ENCODE results near the gene GCLC. TPM values are rescaled to one million over a fixed set of nuclear protein-coding genes. Genes with fewer than 3 reads are reported as not detected.

GCLC gene
- total and polyA plus RNA-seq, 4 donors, result 13.2 to 40.0 (median 22.9) TPM

GRCh38 chr6:53476964-53477363, 67.9 kb downstream of the GCLC start:
- ATAC-seq (ENCODE audit: insufficient read depth, low FRiP score) (no peak), DNase-seq (no peak)
- H3K27ac ChIP-seq (ENCODE audit: low read depth in 1 of 2, low read length in 1 of 2), result no peak overlapping the region
- no peak overlapping the region for H3K9ac ChIP-seq (ENCODE audit: insufficient read depth in 1 of 2, low read length in 2 of 2)
- H3K4me1 ChIP-seq (ENCODE audit: control insufficient read depth in 5 of 5, insufficient read depth in 5 of 5, low read length in 5 of 5), result peaks cover 0 to under 1% (median 0%) of the 10 kb centered on the region in 5 donors
- H3K9me3 ChIP-seq (ENCODE audit: control insufficient read depth in 4 of 4, insufficient read depth in 3 of 4, low read length in 3 of 4), result no peaks in the 10 kb centered on the region
- H3K4me3 ChIP-seq, result no peak overlapping the region
- no peaks in the 10 kb centered on the region for H3K36me3 ChIP-seq (ENCODE audit: control insufficient read depth in 4 of 4, insufficient read depth in 4 of 4, low read length in 4 of 4)
- TF ChIP-seq CTCF (IDR thresholded peaks at IDR 0.05; ENCODE audit: control extremely low read depth, extremely low read depth), result no peak
- WGBS, 2 donors, result 97 to 100% methylated on average over 1 of the region's 1 CpG
- no peaks in the 10 kb centered on the region for H3K27me3 ChIP-seq (ENCODE audit: control insufficient read depth in 3 of 3, insufficient read depth in 3 of 3, low read length in 2 of 3)

GRCh38 chr6:53474010-53474409, 70.9 kb downstream of the GCLC start:
- no peak overlapping the region for H3K27ac ChIP-seq (ENCODE audit: low read depth in 1 of 2, low read length in 1 of 2)

GRCh38 chr6:53469163-53469562, 75.7 kb downstream of the GCLC start:
- H3K9ac ChIP-seq (ENCODE audit: insufficient read depth in 1 of 2, low read length in 2 of 2), result no peak overlapping the region
- DNase-seq (no peak), ATAC-seq (ENCODE audit: insufficient read depth, low FRiP score) (no peak)
- no peak overlapping the region for H3K27ac ChIP-seq (ENCODE audit: low read depth in 1 of 2, low read length in 1 of 2)
- H3K4me1 ChIP-seq (ENCODE audit: control insufficient read depth in 5 of 5, insufficient read depth in 5 of 5, low read length in 5 of 5), result peaks cover 0 to 11% (median 0%) of the 10 kb centered on the region in 5 donors
- no peaks in the 10 kb centered on the region for H3K27me3 ChIP-seq (ENCODE audit: control insufficient read depth in 3 of 3, insufficient read depth in 3 of 3, low read length in 2 of 3)
- no peak overlapping the region for H3K4me3 ChIP-seq
- no peak for TF ChIP-seq CTCF (IDR thresholded peaks at IDR 0.05; ENCODE audit: control extremely low read depth, extremely low read depth)
- WGBS, 2 donors, result 59 to 68% methylated on average over 1 of the region's 1 CpG
- no peaks in the 10 kb centered on the region for H3K9me3 ChIP-seq (ENCODE audit: control insufficient read depth in 4 of 4, insufficient read depth in 3 of 4, low read length in 3 of 4)
- H3K36me3 ChIP-seq (ENCODE audit: control insufficient read depth in 4 of 4, insufficient read depth in 4 of 4, low read length in 4 of 4), result no peaks in the 10 kb centered on the region

More at GRCh38 chr6:53474010-53474409, 70.9 kb downstream of the GCLC start:
- DNase-seq (no peak), ATAC-seq (ENCODE audit: insufficient read depth, low FRiP score) (no peak)
- Histone ChIP-seq H3K27me3 (ENCODE audit: control insufficient read depth in 3 of 3, insufficient read depth in 3 of 3, low read length in 2 of 3) (no peaks in the 10 kb centered on the region), H3K4me1 (ENCODE audit: control insufficient read depth in 5 of 5, insufficient read depth in 5 of 5, low read length in 5 of 5) (no peaks in the 10 kb centered on the region), H3K36me3 (ENCODE audit: control insufficient read depth in 4 of 4, insufficient read depth in 4 of 4, low read length in 4 of 4) (no peaks in the 10 kb centered on the region), H3K9me3 (ENCODE audit: control insufficient read depth in 4 of 4, insufficient read depth in 3 of 4, low read length in 3 of 4) (no peaks in the 10 kb centered on the region), H3K9ac (ENCODE audit: insufficient read depth in 1 of 2, low read length in 2 of 2) (no peak overlapping the region), H3K4me3 (no peak overlapping the region)
- 92 to 100% methylated on average over 2 of the region's 2 CpGs for WGBS, 2 donors
- no peak for TF ChIP-seq CTCF (IDR thresholded peaks at IDR 0.05; ENCODE audit: control extremely low read depth, extremely low read depth)

- H3K9ac ChIP-seq (ENCODE audit: insufficient read depth in 1 of 2, low read length in 2 of 2), result no peak overlapping the region
Observed at GRCh38 chr6:53466257-53466656, 78.6 kb downstream of the GCLC start.

More at GRCh38 chr6:53466257-53466656, 78.6 kb downstream of the GCLC start:
- ATAC-seq (ENCODE audit: insufficient read depth, low FRiP score) (no peak), DNase-seq (no peak)
- Histone ChIP-seq H3K4me3 (no peak overlapping the region), H3K27me3 (ENCODE audit: control insufficient read depth in 3 of 3, insufficient read depth in 3 of 3, low read length in 2 of 3) (no peaks in the 10 kb centered on the region), H3K36me3 (ENCODE audit: control insufficient read depth in 4 of 4, insufficient read depth in 4 of 4, low read length in 4 of 4) (no peaks in the 10 kb centered on the region), H3K4me1 (ENCODE audit: control insufficient read depth in 5 of 5, insufficient read depth in 5 of 5, low read length in 5 of 5) (peaks cover 0 to 11% (median 0%) of the 10 kb centered on the region in 5 donors), H3K27ac (ENCODE audit: low read depth in 1 of 2, low read length in 1 of 2) (peak overlapping the region in 1 of 2 donors; percentile 87), H3K9me3 (ENCODE audit: control insufficient read depth in 4 of 4, insufficient read depth in 3 of 4, low read length in 3 of 4) (no peaks in the 10 kb centered on the region)
- 41 to 62% methylated on average over 1 of the region's 1 CpG for WGBS, 2 donors
- no peak for TF ChIP-seq CTCF (IDR thresholded peaks at IDR 0.05; ENCODE audit: control extremely low read depth, extremely low read depth)
